ENCODE data around the gene KRTAP12-1. TPM values are rescaled to one million over a fixed set of nuclear protein-coding genes. Genes with fewer than 3 reads are reported as not detected.
"Not testable (repeated sequence)": the region's sequence is repeated elsewhere in the genome, so short reads cannot be mapped to it uniquely, and the experiment has no call there.

The KRTAP12-1 gene
- total RNA-seq, 4 donors from 2014 or later = not detected

DNA sequence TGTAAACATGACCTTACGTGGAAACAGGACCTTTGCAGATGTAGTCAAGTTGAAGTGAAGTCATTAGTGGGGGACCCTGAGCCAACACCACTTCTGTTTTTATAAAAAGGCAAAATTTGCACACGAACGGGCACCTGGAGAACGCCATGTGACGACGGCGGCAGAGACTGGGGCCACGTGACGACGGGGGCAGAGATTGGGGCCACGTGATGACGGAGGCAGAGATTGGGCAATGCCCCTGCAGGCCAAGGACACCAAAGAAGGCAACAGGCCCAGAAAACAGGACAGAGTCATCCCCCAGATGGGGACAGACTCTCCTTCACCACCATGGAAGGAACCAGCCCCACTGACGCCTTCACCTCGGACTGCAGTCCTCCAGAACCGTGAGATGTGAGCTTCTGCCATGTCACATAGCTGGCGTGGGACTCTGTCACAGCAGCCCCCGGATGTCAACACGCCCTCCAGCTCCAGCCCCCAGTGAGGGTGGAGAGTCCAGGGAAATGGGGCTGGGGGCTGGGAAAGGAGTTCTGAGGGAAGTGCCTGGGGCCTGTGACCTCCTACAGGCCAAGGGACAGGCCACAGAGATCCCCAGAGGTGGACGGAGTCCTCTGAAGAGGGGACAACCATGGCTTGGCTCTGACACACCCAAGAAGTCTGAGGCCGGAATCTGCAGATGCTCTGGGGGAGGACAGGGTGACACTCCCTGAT lies 31.5 kb downstream of the KRTAP12-1 start:
- TF ChIP-seq, protein P1, sequence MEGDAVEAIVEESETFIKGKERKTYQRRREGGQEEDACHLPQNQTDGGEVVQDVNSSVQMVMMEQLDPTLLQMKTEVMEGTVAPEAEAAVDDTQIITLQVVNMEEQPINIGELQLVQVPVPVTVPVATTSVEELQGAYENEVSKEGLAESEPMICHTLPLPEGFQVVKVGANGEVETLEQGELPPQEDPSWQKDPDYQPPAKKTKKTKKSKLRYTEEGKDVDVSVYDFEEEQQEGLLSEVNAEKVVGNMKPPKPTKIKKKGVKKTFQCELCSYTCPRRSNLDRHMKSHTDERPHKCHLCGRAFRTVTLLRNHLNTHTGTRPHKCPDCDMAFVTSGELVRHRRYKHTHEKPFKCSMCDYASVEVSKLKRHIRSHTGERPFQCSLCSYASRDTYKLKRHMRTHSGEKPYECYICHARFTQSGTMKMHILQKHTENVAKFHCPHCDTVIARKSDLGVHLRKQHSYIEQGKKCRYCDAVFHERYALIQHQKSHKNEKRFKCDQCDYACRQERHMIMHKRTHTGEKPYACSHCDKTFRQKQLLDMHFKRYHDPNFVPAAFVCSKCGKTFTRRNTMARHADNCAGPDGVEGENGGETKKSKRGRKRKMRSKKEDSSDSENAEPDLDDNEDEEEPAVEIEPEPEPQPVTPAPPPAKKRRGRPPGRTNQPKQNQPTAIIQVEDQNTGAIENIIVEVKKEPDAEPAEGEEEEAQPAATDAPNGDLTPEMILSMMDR (IDR thresholded peaks at IDR 0.05; ENCODE audit: low read depth) = no peak

- TF ChIP-seq, protein P1 (IDR thresholded peaks at IDR 0.05; ENCODE audit: low read depth) = no peak
Observed at GRCh38 chr21:44649521-44650100, 32.4 kb downstream of the KRTAP12-1 start.

DNA sequence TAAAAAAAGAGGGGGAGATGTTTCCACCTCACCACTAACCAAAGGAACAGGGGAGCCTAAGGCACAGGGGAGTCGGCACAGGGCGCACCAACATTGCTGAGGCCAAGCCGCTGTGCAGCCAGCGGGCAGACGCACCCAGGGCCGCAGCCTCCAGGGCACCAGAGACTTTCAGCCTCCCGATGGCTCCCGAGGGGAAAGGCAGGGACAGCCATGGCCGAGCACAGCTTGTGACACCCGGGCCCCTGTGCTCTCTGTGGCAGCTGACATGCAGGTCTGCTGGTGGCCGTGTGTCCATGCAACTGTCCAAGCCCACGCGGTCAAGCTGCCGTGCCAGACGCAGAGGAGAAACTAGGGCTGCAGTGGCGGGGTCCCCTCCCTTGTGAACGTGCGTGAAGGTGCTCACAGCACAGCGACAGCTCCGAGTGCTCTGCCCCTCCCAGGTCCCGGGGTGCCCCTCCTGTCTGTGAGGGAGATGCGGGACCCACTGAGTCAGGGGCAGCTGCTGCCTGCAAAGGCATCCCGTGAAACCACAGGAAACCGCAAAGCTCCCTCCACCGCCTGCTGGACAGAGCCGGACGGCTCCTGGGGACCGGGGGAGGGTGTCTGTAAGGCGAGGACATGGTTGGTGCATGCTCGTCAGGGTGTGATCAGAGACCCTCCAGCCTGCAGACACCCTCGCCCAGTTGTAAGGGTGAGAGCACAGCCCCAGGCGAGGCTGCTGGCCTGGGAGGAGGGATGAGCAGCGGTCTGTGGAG lies 33.2 kb downstream of the KRTAP12-1 start:
- TF ChIP-seq, protein P1 (IDR thresholded peaks at IDR 0.05; ENCODE audit: low read depth) = no peak

GRCh38 chr21:44647222-44647552 lies 34.8 kb downstream of the KRTAP12-1 start:
- TF ChIP-seq, protein P1 (IDR thresholded peaks at IDR 0.05; ENCODE audit: low read depth) = no peak

DNA sequence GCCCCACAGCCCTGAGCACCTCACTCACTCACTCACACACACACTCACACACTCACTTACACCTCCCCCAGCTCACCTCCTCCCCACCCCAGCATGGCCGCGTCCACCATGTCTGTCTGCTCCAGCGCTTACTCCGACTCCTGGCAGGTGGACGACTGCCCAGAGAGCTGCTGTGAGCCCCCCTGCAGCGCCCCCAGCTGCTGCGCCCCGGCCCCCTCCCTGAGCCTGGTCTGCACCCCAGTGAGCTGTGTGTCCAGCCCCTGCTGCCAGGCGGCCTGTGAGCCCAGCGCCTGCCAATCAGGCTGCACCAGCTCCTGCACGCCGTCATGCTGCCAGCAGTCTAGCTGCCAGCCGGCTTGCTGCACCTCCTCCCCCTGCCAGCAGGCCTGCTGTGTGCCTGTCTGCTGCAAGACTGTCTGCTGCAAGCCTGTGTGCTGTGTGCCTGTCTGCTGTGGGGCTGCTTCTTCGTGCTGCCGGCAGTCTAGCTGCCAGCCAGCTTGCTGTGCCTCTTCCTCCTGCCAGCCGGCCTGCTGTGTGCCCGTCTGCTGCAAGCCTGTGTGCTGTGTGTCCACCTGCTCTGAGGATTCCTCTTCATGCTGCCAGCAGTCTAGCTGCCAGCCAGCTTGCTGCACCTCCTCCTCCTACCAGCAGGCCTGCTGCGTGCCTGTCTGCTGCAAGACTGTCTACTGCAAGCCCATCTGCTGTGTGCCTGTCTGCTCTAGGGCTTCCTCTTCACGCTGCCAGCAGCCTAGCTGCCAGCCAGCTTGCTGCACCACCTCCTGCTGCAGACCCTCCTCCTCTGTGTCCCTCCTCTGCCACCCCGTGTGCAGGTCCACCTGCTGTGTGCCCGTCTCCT lies 35.4 kb downstream of the KRTAP12-1 start, which contains the start of gene KRTAP10-11:
Gene KRTAP10-11 (plus strand): TSS at position 49 of the 856 bp plus-strand sequence. CDS start 45 bp downstream, at position 94.
- TF ChIP-seq, protein P1 (IDR thresholded peaks at IDR 0.05; ENCODE audit: low read depth) = not testable (repeated sequence)

DNA sequence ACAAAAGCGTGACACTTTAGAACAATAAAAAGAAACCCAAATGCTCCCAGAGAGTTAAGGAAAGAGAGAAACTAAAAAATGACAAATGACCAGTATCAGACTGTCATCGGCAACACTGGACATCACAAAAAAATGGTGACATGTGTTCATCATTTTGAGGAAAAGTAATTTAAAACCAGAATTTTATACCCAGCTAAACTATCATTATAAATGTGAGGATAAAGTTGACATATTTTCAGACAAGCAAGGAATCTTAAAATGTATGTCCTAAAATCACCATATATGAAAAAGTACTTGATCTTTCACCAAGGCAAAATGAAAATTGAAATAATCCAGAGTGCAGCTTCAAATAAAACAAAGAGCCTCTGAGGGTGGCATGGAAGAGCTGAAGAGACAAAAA lies 37.1 kb downstream of the KRTAP12-1 start:
- TF ChIP-seq, protein P1 (IDR thresholded peaks at IDR 0.05; ENCODE audit: low read depth) = no peak

Measured in subcutaneous adipose tissue (tissue), 4 donors.